Naive thymus-derived CD8-positive, alpha-beta T cell (primary cell): ENCODE measurements around the gene C2CD3. TPM values are rescaled to one million over a fixed set of nuclear protein-coding genes. Genes with fewer than 3 reads are reported as not detected.
"Not testable (repeated sequence)": the region's sequence is repeated elsewhere in the genome, so short reads cannot be mapped to it uniquely, and the experiment has no call there.

Source experiments
- ATAC-seq, 2 donors: fragments of 150-1000 bp; cut with Tn5 transposase in 1 of 2; sonication (Bioruptor Pico), chemical (Tn5 transposase) in 1 of 2; 1 replicate in 1 of 2; 2 replicates in 1 of 2; pipeline ENCODE4 v1.10.0; 2021; ENCODE audit warnings: mild to moderate bottlenecking in 2 of 2, moderate library complexity in 2 of 2
- POLR2A ChIA-PET: fragments of 350-600 bp; sonication (Branson Sonifier 250); formaldehyde crosslinking; loops from one replicate; lab custom pipeline; 2021; ENCODE audit warnings: antibody characterized with exemption; lab: Charles Lee
- DNase-seq, 10 donors: peaks; one replicate each; pipeline versions ENCODE4 v3.0.0 to v3.0.0-alpha.2; 2020 to 2022
- H3K27ac Mint-ChIP-seq, 10 donors: one replicate each; pipeline ENCODE4 v1.8.0; 2020 to 2022; ENCODE audit warnings: mild to moderate bottlenecking in 10 of 10, mixed read lengths in 10 of 10, moderate library complexity in 4 of 10, inconsistent platforms in 1 of 10
- H3K27me3 Mint-ChIP-seq, 5 donors: one replicate each; pipeline ENCODE4 v1.8.0; 2021 to 2022; ENCODE audit warnings: mixed read lengths in 5 of 5
- H3K36me3 Mint-ChIP-seq, 3 donors: one replicate each; pipeline ENCODE4 v1.8.0; 2020 to 2022; ENCODE audit warnings: mixed read lengths in 3 of 3, mild to moderate bottlenecking in 2 of 3, inconsistent platforms in 1 of 3
- H3K4me1 Mint-ChIP-seq, 4 donors: one replicate each; pipeline ENCODE4 v1.8.0; 2021 to 2022; ENCODE audit warnings: mixed read lengths in 4 of 4
- H3K4me3 Mint-ChIP-seq, 10 donors: one replicate each; pipeline ENCODE4 v1.8.0; 2020 to 2022; ENCODE audit warnings: mild to moderate bottlenecking in 10 of 10, mixed read lengths in 10 of 10, moderate library complexity in 6 of 10, inconsistent platforms in 1 of 10
- H3K9me3 Mint-ChIP-seq, 9 donors: one replicate each; pipeline ENCODE4 v1.8.0; 2020 to 2022; ENCODE audit warnings: mixed read lengths in 9 of 9, mild to moderate bottlenecking in 3 of 9, inconsistent platforms in 1 of 9, moderate library complexity in 1 of 9
- polyA plus RNA-seq, 3 donors: library from polyadenylated mRNA; unstranded; fragments of 300-500 nt; fragmentation: Illumina TruSeq; gene quantifications; one replicate each; pipeline ENCODE4 v1.2.3, GENCODE V29; 2021
- total RNA-seq, 8 experiments: library from RNA in 2 of 8; stranded (reverse) in 2 of 8; gene quantifications; one replicate each; pipeline ENCODE4 v1.2.3 and lab custom pipeline; 2021 to 2026

C2CD3 gene
- total and polyA plus RNA-seq, 5 experiments from 2014 or later: 4.1 to 42.5 (median 12.1) TPM

- no peak overlapping the region for H3K27ac Mint-ChIP-seq
Measured at GRCh38 chr11:74070723-74071492, 99.9 kb downstream of the C2CD3 start.

GRCh38 chr11:74069146-74070046, 101.4 kb downstream of the C2CD3 start:
- no peaks in the 10 kb centered on the region for H3K27me3 Mint-ChIP-seq
- H3K4me1 Mint-ChIP-seq: peaks cover 1 to 9% (median 4%) of the 10 kb centered on the region in 4 donors
- no peak overlapping the region for H3K4me3 Mint-ChIP-seq
- peaks cover 0 to 2% (median 0%) of the 10 kb centered on the region in 9 donors for H3K9me3 Mint-ChIP-seq
- peaks cover 22 to 74% (median 41%) of the 10 kb centered on the region in 3 donors for H3K36me3 Mint-ChIP-seq
- DNase-seq (no peak), ATAC-seq (no peak)
- no peak overlapping the region for H3K27ac Mint-ChIP-seq
- POLR2A ChIA-PET: no interaction called here

More at GRCh38 chr11:74070723-74071492, 99.9 kb downstream of the C2CD3 start:
- Mint-ChIP-seq H3K36me3 (peaks cover 22 to 79% (median 36%) of the 10 kb centered on the region in 3 donors), H3K27me3 (no peaks in the 10 kb centered on the region), H3K4me1 (peaks cover 0 to 7% (median 3%) of the 10 kb centered on the region in 4 donors), H3K4me3 (no peak overlapping the region), H3K9me3 (no peaks in the 10 kb centered on the region)
- no peak for DNase-seq
- ATAC-seq: no peak
- POLR2A ChIA-PET: no interaction called here

DNA sequence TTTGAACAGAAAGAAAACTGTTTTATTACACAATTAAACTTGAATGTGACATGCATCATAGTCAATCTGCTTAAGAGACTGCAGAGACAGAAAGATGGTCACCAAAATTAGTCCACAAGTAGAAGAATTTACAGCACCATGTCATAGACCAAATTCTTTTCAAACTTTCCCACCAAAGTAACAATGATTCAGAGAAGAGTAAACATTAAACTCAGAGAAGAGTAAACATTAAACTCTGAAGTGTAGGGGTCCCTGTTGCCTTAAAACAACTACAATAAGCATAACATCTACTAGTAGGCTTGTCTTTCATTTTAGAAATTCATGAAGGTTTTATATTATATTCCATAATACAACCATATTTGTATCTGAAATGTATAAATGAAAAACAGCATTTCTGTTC, 104.1 kb downstream of the C2CD3 start:
- peak overlapping the region in 2 of 10 donors; percentile 14 to 37 for H3K27ac Mint-ChIP-seq
- POLR2A ChIA-PET: not testable (repeated sequence)
- peaks cover 4 to 21% (median 8%) of the 10 kb centered on the region in 4 donors for H3K4me1 Mint-ChIP-seq

GRCh38 chr11:74065534-74065933, 105.3 kb downstream of the C2CD3 start:
- H3K9me3 Mint-ChIP-seq, ATAC-seq, H3K4me3 Mint-ChIP-seq, POLR2A ChIA-PET, DNase-seq, H3K27me3 Mint-ChIP-seq: not testable (repeated sequence)
- Mint-ChIP-seq H3K4me1 (peaks cover 4 to 14% (median 10%) of the 10 kb centered on the region in 4 donors), H3K27ac (peak overlapping the region in 1 of 10 donors; percentile 7), H3K36me3 (peaks cover 14 to 72% (median 41%) of the 10 kb centered on the region in 3 donors)

More for the DNA sequence above, 104.1 kb downstream of the C2CD3 start:
- not testable (repeated sequence) for ATAC-seq, H3K9me3 Mint-ChIP-seq, H3K4me3 Mint-ChIP-seq, DNase-seq, H3K27me3 Mint-ChIP-seq
- peaks cover 9 to 69% (median 38%) of the 10 kb centered on the region in 3 donors for H3K36me3 Mint-ChIP-seq

DNA sequence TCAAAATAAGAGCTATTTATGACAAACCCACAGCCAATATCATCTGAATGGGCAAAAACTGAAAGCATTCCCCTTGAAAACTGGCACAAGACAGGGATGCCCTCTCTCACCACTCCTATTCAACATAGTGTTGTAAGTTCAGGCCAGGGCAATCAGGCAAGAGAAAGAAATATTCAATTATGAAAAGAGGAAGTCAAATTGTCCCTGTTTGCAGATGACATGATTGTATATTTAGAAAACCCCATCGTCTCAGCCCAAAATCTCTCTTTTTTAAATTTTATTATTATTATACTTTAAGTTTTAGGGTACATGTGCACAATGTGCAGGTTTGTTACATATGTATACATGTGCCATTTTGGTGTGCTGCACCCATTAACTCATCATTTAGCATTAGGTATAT, 107.2 kb downstream of the C2CD3 start:
- H3K27ac Mint-ChIP-seq, H3K9me3 Mint-ChIP-seq, POLR2A ChIA-PET, H3K27me3 Mint-ChIP-seq, H3K4me3 Mint-ChIP-seq, DNase-seq, ATAC-seq: not testable (repeated sequence)
- peaks cover 11 to 62% (median 43%) of the 10 kb centered on the region in 3 donors for H3K36me3 Mint-ChIP-seq
- peaks cover 6 to 14% (median 10%) of the 10 kb centered on the region in 4 donors for H3K4me1 Mint-ChIP-seq

DNA sequence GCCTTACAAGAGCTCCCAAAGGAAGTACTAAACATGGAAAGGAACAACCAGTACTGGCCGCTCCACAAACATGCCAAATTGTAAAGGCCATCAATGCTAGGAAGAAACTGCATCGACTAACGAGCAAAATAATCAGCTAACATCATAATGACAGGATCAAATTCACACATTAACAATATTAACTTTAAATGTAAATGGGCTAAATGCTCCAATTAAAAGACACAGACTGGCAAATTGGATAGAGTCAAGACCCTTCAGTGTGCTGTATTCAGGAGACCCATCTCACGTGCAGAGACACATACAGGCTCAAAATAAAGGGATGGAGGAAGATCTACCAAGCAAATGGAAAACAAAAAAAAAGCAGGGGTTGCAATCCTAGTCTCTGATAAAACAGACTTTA, 109.2 kb downstream of the C2CD3 start:
- H3K36me3 Mint-ChIP-seq: peaks cover 6 to 61% (median 53%) of the 10 kb centered on the region in 3 donors
- peaks cover 6 to 14% (median 11%) of the 10 kb centered on the region in 4 donors for H3K4me1 Mint-ChIP-seq
- H3K27ac Mint-ChIP-seq, DNase-seq, POLR2A ChIA-PET, H3K4me3 Mint-ChIP-seq, H3K9me3 Mint-ChIP-seq, ATAC-seq, H3K27me3 Mint-ChIP-seq: not testable (repeated sequence)

GRCh38 chr11:74057249-74058151, 113.3 kb downstream of the C2CD3 start:
- no peaks in the 10 kb centered on the region for H3K27me3 Mint-ChIP-seq
- POLR2A ChIA-PET: interaction anchor here (0.6 kb wide), 1 partner anchor 156 kb away, joined by 5 read pairs; no protein-coding TSS in a partner anchor
- DNase-seq: no peak
- peaks cover 0 to 17% (median 6%) of the 10 kb centered on the region in 4 donors for H3K4me1 Mint-ChIP-seq
- peaks cover 0 to 4% (median 0%) of the 10 kb centered on the region in 9 donors for H3K9me3 Mint-ChIP-seq
- H3K27ac Mint-ChIP-seq: no peak overlapping the region
- peaks cover 6 to 67% (median 50%) of the 10 kb centered on the region in 3 donors for H3K36me3 Mint-ChIP-seq
- no peak for ATAC-seq
- H3K4me3 Mint-ChIP-seq: no peak overlapping the region

GRCh38 chr11:74055938-74056337, 114.9 kb downstream of the C2CD3 start:
- ATAC-seq: no peak
- peaks cover 0 to 2% (median 0%) of the 10 kb centered on the region in 9 donors for H3K9me3 Mint-ChIP-seq
- H3K36me3 Mint-ChIP-seq: peaks cover 8 to 68% (median 42%) of the 10 kb centered on the region in 3 donors
- peaks cover 0 to 12% (median 5%) of the 10 kb centered on the region in 4 donors for H3K4me1 Mint-ChIP-seq
- H3K4me3 Mint-ChIP-seq: no peak overlapping the region
- no peaks in the 10 kb centered on the region for H3K27me3 Mint-ChIP-seq
- DNase-seq: no peak
- POLR2A ChIA-PET: no interaction called here
- peak overlapping the region in 1 of 10 donors; percentile 60 for H3K27ac Mint-ChIP-seq

- H3K36me3 Mint-ChIP-seq: peaks cover 13 to 69% (median 18%) of the 10 kb centered on the region in 3 donors
- POLR2A ChIA-PET: no interaction called here
- H3K27ac Mint-ChIP-seq: no peak overlapping the region
Measured at GRCh38 chr11:74050465-74050864, 120.3 kb downstream of the C2CD3 start.

DNA sequence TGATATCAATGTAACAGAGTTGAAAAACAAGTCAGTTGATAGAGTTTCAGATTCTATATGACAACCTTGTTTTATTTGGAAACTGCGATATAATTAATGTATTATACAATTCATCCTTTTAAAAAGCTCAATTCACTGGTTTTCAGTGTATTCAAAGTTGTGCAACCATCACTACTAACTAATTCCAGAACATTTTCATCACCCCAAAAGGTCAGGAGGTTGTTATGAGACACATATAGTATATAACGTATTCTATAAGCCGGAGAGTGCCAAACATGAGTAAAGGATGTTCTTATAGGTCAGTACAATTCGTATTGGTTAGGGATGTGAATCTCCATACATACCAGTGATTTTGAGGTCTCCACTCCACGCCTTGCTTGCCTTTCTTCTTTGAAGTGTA, 121.8 kb downstream of the C2CD3 start:
- Mint-ChIP-seq H3K27ac (no peak overlapping the region), H3K4me3 (no peak overlapping the region), H3K9me3 (no peaks in the 10 kb centered on the region), H3K4me1 (no peaks in the 10 kb centered on the region), H3K27me3 (no peaks in the 10 kb centered on the region), H3K36me3 (peaks cover 13 to 69% (median 14%) of the 10 kb centered on the region in 3 donors)
- no peak for ATAC-seq
- no peak for DNase-seq
- POLR2A ChIA-PET: interaction anchor here (0.6 to 1.4 kb wide), 2 partner anchors 67 to 124 kb away, joined by 3 read pairs; partner anchors contain the start of gene UCP2

More at GRCh38 chr11:74050465-74050864, 120.3 kb downstream of the C2CD3 start:
- Mint-ChIP-seq H3K4me1 (peaks cover 0 to 5% (median 0%) of the 10 kb centered on the region in 4 donors), H3K4me3 (no peak overlapping the region), H3K27me3 (no peaks in the 10 kb centered on the region), H3K9me3 (no peaks in the 10 kb centered on the region)
- DNase-seq (no peak), ATAC-seq (no peak)

- Mint-ChIP-seq H3K27me3 (no peaks in the 10 kb centered on the region), H3K4me1 (peaks cover 0 to 2% (median 0%) of the 10 kb centered on the region in 4 donors), H3K27ac (peak overlapping the region in 1 of 10 donors; percentile 11), H3K9me3 (no peaks in the 10 kb centered on the region), H3K4me3 (no peak overlapping the region), H3K36me3 (peaks cover 18 to 73% (median 24%) of the 10 kb centered on the region in 3 donors)
- no peak for DNase-seq
- POLR2A ChIA-PET: interaction anchor here (0.6 kb wide), 1 partner anchor 7 kb away, joined by 7 read pairs; no protein-coding TSS in a partner anchor
- ATAC-seq: no peak
Measured at GRCh38 chr11:74044538-74044937, 126.3 kb downstream of the C2CD3 start.
